Kidney epithelial cell (primary cell): Measurements from ENCODE around the gene GALNT9. TPM values are rescaled to one million over a fixed set of nuclear protein-coding genes. Genes with fewer than 3 reads are reported as not detected.
A peak's percentile ranks its signal among the peaks of the same experiment; 100 is the strongest.

ENCODE experiments used
- DNase-seq: peaks from one replicate; pipeline ENCODE4 v3.0.0-alpha.2; 2010; ENCODE audit warnings: low read depth
- H3K27me3 ChIP-seq: 2 replicates; pipeline ENCODE4 v1.6.0; 2011; ENCODE audit warnings: low read length; ENCODE audit not compliant: control insufficient read depth, insufficient read depth
- H3K36me3 ChIP-seq: 2 replicates; pipeline ENCODE4 v1.5.1; 2011; ENCODE audit warnings: low read length; ENCODE audit not compliant: control insufficient read depth, insufficient read depth
- H3K4me3 ChIP-seq: 2 replicates; pipeline ENCODE4 v1.5.1; 2011; ENCODE audit warnings: low read depth, mild to moderate bottlenecking, control low read depth, low read length
- CTCF ChIP-seq: IDR thresholded peaks from 2 replicates; pipeline ENCODE4 v1.5.1; 2011; ENCODE audit warnings: mild to moderate bottlenecking, moderate library complexity, low read length, control low read depth, inconsistent platforms; ENCODE audit not compliant: insufficient read depth, poor library complexity, severe bottlenecking
- total RNA-seq: library from RNA; depleted of rRNA; stranded (reverse); fragments of >200 nt; gene quantifications from 2 replicates; pipeline ENCODE4 v1.2.3, GENCODE V29; 2015

The GALNT9 gene
- total RNA-seq, 1 donor from 2014 or later: 1.5 TPM

DNA sequence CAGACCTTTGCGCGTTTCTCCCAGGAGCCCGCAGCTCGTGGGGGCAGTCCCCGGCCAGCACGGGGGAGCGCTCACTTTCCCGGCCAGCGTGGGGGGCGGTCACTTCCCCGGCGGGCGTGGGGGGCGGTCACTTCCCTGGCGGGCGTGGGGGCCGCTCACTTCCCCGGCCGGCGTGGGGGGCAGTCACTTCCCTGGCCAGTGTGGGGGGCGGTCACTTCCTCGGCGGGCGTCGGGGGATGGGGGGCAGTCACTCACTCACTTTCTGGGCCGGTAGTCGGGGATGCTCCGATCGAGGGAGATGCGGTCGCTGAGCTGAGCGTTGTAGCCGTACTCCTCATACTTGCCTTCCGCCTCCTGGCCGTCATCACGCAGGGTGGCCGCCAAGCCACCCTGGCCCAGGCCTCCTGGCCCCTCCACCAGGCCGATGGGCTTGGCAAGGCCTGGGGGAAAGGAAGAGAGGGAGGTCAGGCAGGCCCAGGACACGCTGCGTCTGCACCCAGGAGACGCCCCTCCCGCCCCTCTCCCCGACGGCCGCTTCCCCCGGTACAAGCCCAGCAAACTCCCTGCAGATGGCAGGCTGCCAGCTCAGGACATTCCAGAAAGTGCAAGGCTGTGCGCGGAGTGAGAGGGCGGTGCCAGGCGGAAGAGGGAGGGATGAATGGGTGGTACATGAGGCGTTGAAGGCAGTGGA is 43.3 kb downstream of the GALNT9 start:
- H3K36me3 ChIP-seq: no peaks in the 10 kb centered on the region
- no peak for DNase-seq
- peaks cover 59% of the 10 kb centered on the region for H3K27me3 ChIP-seq
- no peak for TF ChIP-seq CTCF
- no peak overlapping the region for H3K4me3 ChIP-seq

GRCh38 chr12:132284827-132285741 is 44.3 kb downstream of the GALNT9 start:
- no peak for TF ChIP-seq CTCF
- DNase-seq: no peak
- H3K36me3 ChIP-seq: no peaks in the 10 kb centered on the region
- H3K4me3 ChIP-seq: no peak overlapping the region
- peaks cover 67% of the 10 kb centered on the region for H3K27me3 ChIP-seq

GRCh38 chr12:132284071-132284826 is 45.1 kb downstream of the GALNT9 start:
- no peak for DNase-seq
- Histone ChIP-seq H3K27me3 (peaks cover 64% of the 10 kb centered on the region), H3K4me3 (no peak overlapping the region), H3K36me3 (no peaks in the 10 kb centered on the region)
- TF ChIP-seq CTCF: peak; percentile 42

DNA sequence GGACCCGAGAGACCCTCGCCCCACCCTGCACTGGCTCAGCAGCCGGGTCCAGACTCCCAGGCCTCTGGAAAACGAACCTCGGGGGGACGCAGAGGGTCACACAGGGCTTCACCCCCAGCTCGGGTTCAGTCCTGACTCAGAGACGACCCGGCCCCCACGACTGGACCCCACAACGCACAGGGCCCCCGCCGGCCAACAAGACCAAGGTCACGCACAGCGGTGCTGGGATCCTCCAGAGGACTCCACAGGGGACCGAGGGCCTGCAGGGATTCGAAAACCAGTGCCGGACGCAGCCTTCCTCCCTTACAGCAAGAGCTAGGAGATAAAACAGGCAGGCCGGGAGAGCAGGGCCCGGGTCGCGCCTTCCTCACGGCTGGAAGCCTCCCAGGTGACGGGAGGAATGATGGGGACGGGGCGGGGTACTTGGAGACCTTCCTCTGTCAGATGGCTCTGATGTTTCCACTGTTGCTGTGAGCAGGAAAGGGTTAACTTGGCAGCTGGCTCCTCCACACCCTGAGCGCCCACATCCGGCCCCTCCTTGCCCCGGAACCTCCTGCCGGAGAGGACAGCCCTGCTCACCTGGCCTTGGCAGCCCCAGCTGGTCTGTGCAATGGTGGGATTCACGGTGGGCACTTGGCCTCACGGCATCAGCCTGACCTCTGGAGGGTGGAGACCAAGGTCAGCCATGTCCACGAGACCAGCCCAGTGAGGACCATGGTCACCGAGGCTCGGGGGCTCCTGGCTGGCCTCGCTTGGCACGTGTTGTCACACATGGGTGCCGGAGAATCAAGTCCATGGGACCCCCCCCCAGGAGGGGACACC is 46.2 kb downstream of the GALNT9 start:
- no peak for TF ChIP-seq CTCF
- Histone ChIP-seq H3K36me3 (no peaks in the 10 kb centered on the region), H3K4me3 (no peak overlapping the region), H3K27me3 (peaks cover 60% of the 10 kb centered on the region)
- DNase-seq: no peak

- peaks cover 61% of the 10 kb centered on the region for H3K27me3 ChIP-seq
These were observed 47.1 kb downstream of the GALNT9 start for GRCh38 chr12:132282031-132282949.

More at GRCh38 chr12:132282031-132282949, 47.1 kb downstream of the GALNT9 start:
- Histone ChIP-seq H3K4me3 (no peak overlapping the region), H3K36me3 (no peaks in the 10 kb centered on the region)
- no peak for DNase-seq
- no peak for TF ChIP-seq CTCF
